Suprapubic skin (tissue), 4 donors: ENCODE measurements around the gene AGFG2.

Experiments
- EP300 ChIP-seq: sonication (generic); formaldehyde crosslinking; IDR thresholded peaks from one replicate; pipeline ENCODE4 v1.6.1; 2017; ENCODE audit warnings: antibody characterized with exemption
- POLR2A ChIP-seq, 2 donors: fragments of 450-650 bp; IDR thresholded peaks; one replicate each; pipeline ENCODE4 v1.6.1; 2017; ENCODE audit warnings: antibody characterized with exemption in 2 of 2, mild to moderate bottlenecking in 2 of 2, moderate library complexity in 2 of 2
- POLR2AphosphoS5 ChIP-seq, 3 donors: sonication (generic); formaldehyde crosslinking; IDR thresholded peaks; one replicate each; pipeline ENCODE4 v1.6.1; 2017; ENCODE audit warnings: antibody characterized with exemption in 3 of 3
- TF ChIP-seq, protein P1 (sequence below), 2 donors: fragments of 200-600 bp in 1 of 2; fragments of 450-650 bp in 1 of 2; sonication (generic) in 1 of 2; IDR thresholded peaks; one replicate each; pipeline ENCODE4 v1.5.1; 2016 to 2019; ENCODE audit warnings: antibody characterized with exemption in 2 of 2, mild to moderate bottlenecking in 1 of 2, moderate library complexity in 1 of 2

GRCh38 chr7:100588438-100588837 lies 49.4 kb downstream of the AGFG2 start:
- TF ChIP-seq POLR2A (IDR thresholded peaks at IDR 0.05) (no peak), POLR2AphosphoS5 (IDR thresholded peaks at IDR 0.05) (no peak), EP300 (no peak)
- TF ChIP-seq, protein P1, sequence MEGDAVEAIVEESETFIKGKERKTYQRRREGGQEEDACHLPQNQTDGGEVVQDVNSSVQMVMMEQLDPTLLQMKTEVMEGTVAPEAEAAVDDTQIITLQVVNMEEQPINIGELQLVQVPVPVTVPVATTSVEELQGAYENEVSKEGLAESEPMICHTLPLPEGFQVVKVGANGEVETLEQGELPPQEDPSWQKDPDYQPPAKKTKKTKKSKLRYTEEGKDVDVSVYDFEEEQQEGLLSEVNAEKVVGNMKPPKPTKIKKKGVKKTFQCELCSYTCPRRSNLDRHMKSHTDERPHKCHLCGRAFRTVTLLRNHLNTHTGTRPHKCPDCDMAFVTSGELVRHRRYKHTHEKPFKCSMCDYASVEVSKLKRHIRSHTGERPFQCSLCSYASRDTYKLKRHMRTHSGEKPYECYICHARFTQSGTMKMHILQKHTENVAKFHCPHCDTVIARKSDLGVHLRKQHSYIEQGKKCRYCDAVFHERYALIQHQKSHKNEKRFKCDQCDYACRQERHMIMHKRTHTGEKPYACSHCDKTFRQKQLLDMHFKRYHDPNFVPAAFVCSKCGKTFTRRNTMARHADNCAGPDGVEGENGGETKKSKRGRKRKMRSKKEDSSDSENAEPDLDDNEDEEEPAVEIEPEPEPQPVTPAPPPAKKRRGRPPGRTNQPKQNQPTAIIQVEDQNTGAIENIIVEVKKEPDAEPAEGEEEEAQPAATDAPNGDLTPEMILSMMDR (IDR thresholded peaks at IDR 0.05), result peak in 1 of 2 donors; percentile 16
